Parathyroid adenoma (tissue), 2 donors: Measurements from ENCODE around the gene TRERF1.
"Not testable (repeated sequence)": the region's sequence is repeated elsewhere in the genome, so short reads cannot be mapped to it uniquely, and the experiment has no call there.

Experiments used
- H2AFZ ChIP-seq: fragments of 300-600 bp; sonication (generic); one replicate; pipeline ENCODE4 v1.7.0; 2017; ENCODE audit warnings: antibody characterized with exemption, mild to moderate bottlenecking
- H3K27ac ChIP-seq: fragments of 300-600 bp; sonication (generic); one replicate; pipeline ENCODE4 v1.7.0; 2017
- H3K27me3 ChIP-seq: fragments of 300-600 bp; sonication (generic); one replicate; pipeline ENCODE4 v1.7.0; 2017; ENCODE audit warnings: low read length; ENCODE audit not compliant: control insufficient read depth, insufficient read depth
- H3K36me3 ChIP-seq: fragments of 300-600 bp; sonication (generic); one replicate; pipeline ENCODE4 v1.7.0; 2017; ENCODE audit warnings: low read length; ENCODE audit not compliant: control insufficient read depth, insufficient read depth
- H3K4me1 ChIP-seq: fragments of 300-600 bp; sonication (generic); one replicate; pipeline ENCODE4 v1.7.0; 2017; ENCODE audit warnings: control low read depth
- H3K4me2 ChIP-seq: fragments of 300-600 bp; sonication (generic); one replicate; pipeline ENCODE4 v1.7.0; 2017; ENCODE audit warnings: low read length
- H3K4me3 ChIP-seq: fragments of 300-600 bp; sonication (generic); one replicate; pipeline ENCODE4 v1.7.0; 2017; ENCODE audit warnings: low read depth, low read length
- H3K79me2 ChIP-seq: fragments of 300-600 bp; sonication (generic); one replicate; pipeline ENCODE4 v1.7.0; 2017; ENCODE audit warnings: control low read depth
- H3K9ac ChIP-seq: fragments of 300-600 bp; sonication (generic); one replicate; pipeline ENCODE4 v1.7.0; 2017; ENCODE audit warnings: mild to moderate bottlenecking
- H3K9me3 ChIP-seq: fragments of 300-600 bp; sonication (generic); one replicate; pipeline ENCODE4 v1.7.0; 2017; ENCODE audit warnings: low read length; ENCODE audit not compliant: control insufficient read depth
- CTCF ChIP-seq: fragments of 300-600 bp; sonication (generic); IDR thresholded peaks from one replicate; pipeline ENCODE4 v1.7.0; 2017; ENCODE audit warnings: antibody characterized with exemption, mild to moderate bottlenecking
- donor health status: primary hyperparathyroidism.

The TRERF1 gene

GRCh38 chr6:42331019-42331418, 120.7 kb downstream of the TRERF1 start:
- Histone ChIP-seq H2AFZ (no peak overlapping the region), H3K27me3 (no peaks in the 10 kb centered on the region), H3K9ac (no peak overlapping the region), H3K4me1 (no peaks in the 10 kb centered on the region), H3K27ac (no peak overlapping the region), H3K9me3 (no peaks in the 10 kb centered on the region), H3K4me2 (no peak overlapping the region), H3K79me2 (peaks cover 8% of the 10 kb centered on the region), H3K36me3 (no peaks in the 10 kb centered on the region), H3K4me3 (no peak overlapping the region)
- no peak for TF ChIP-seq CTCF

DNA sequence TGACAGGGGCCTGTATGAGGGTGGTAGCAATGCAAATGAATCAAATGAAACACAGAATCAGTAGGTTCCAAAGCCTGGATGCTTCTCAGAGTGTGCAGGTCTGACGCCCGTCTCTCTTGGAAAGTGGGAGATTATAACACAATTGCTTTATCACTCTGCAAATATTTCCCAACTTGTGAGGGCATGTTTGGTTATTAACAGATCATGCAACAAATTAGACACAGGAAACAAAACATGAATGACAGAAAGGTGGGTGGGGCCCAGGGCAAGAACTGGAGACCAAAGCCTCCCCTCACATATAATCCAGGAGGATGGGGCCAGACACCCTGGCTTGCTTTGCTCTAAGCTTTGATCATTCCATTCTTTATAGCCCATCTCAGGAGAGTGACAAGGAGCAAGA, 125.5 kb downstream of the TRERF1 start:
- no peak overlapping the region for H3K27ac ChIP-seq
- H3K4me3 ChIP-seq = no peak overlapping the region
- H3K4me2 ChIP-seq = no peak overlapping the region
- TF ChIP-seq CTCF = no peak
- no peaks in the 10 kb centered on the region for H3K4me1 ChIP-seq
- no peaks in the 10 kb centered on the region for H3K79me2 ChIP-seq
- H3K9ac ChIP-seq = no peak overlapping the region
- H3K36me3 ChIP-seq = no peaks in the 10 kb centered on the region
- no peaks in the 10 kb centered on the region for H3K9me3 ChIP-seq
- no peaks in the 10 kb centered on the region for H3K27me3 ChIP-seq
- H2AFZ ChIP-seq = no peak overlapping the region

GRCh38 chr6:42324656-42325324, 126.9 kb downstream of the TRERF1 start:
- H3K4me3 ChIP-seq = not testable (repeated sequence)

DNA sequence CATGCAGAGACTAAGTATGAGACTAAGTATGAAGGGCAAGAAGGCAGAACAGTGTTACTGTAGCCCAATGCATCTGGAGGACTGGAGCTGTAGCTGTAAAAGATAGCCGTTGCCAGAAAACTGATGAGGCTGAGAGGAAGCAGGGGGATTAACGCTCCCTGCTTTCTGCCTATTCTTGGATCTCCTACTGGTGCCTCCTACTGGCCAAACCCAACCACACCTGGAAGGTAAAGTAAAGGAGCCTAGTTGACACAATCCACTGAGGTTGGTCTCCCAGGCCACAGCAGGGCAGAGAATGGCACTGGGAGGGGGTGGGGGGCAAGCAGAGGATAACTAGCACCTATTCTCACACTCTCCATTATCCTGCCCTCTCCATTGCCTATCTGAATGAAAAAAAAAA, 129.1 kb downstream of the TRERF1 start:
- Histone ChIP-seq H3K4me3 (no peak overlapping the region), H2AFZ (no peak overlapping the region), H3K4me1 (no peaks in the 10 kb centered on the region), H3K9ac (no peak overlapping the region), H3K27ac (no peak overlapping the region), H3K27me3 (no peaks in the 10 kb centered on the region), H3K79me2 (no peaks in the 10 kb centered on the region), H3K36me3 (no peaks in the 10 kb centered on the region), H3K9me3 (no peaks in the 10 kb centered on the region), H3K4me2 (no peak overlapping the region)
- no peak for TF ChIP-seq CTCF

More at GRCh38 chr6:42324656-42325324, 126.9 kb downstream of the TRERF1 start:
- H3K9ac ChIP-seq, H3K36me3 ChIP-seq, H3K27me3 ChIP-seq, H3K79me2 ChIP-seq, H3K4me1 ChIP-seq, H2AFZ ChIP-seq, H3K27ac ChIP-seq, H3K9me3 ChIP-seq, H3K4me2 ChIP-seq: not testable (repeated sequence)

DNA sequence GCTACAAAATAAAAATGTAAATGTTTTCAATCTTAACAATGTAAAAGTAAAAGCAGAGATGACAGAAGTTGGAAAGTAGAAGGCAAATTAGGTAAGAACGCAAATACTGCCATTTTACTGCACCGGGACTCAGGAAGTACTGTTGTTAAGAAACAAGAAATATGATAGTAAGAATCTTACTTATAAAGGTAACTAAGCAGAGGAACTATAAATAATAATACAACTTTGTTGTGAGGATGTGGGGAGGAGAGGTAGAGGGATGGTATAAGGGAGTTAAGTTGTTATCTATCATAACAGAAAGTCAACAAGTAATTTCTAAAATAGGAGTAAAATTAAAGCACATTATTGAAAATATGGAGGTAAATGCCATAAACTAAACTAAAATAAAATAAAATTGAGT, 129.8 kb downstream of the TRERF1 start:
- TF ChIP-seq CTCF = no peak
- H3K4me2 ChIP-seq = no peak overlapping the region
- no peak overlapping the region for H3K4me3 ChIP-seq
- H3K27me3 ChIP-seq = no peaks in the 10 kb centered on the region
- H3K27ac ChIP-seq = no peak overlapping the region
- no peaks in the 10 kb centered on the region for H3K79me2 ChIP-seq
- H3K4me1 ChIP-seq = no peaks in the 10 kb centered on the region
- H3K36me3 ChIP-seq = no peaks in the 10 kb centered on the region
- no peaks in the 10 kb centered on the region for H3K9me3 ChIP-seq
- no peak overlapping the region for H3K9ac ChIP-seq
- H2AFZ ChIP-seq = no peak overlapping the region
